Left ventricle myocardium superior (tissue), 1 donor: Measurements from ENCODE around the gene DDX24. TPM values are rescaled to one million over a fixed set of nuclear protein-coding genes. Genes with fewer than 3 reads are reported as not detected.
"Not testable (repeated sequence)": the region's sequence is repeated elsewhere in the genome, so short reads cannot be mapped to it uniquely, and the experiment has no call there.

Source experiments
- ATAC-seq: fragments of 200-7000 bp; cut with Tn5 transposase; one replicate; pipeline ENCODE4 v1.9.1; 2020; ENCODE audit warnings: mild to moderate bottlenecking, moderate library complexity
- DNase-seq: peaks from one replicate; pipeline ENCODE4 v3.0.0-alpha.2; 2020
- intact Hi-C: fragments of 100-400 bp; cut with micrococcal nuclease; formaldehyde crosslinking; loops from one replicate; pipeline ENCODE4 v1.11.0; 2022
- total RNA-seq: library from RNA; stranded (reverse); fragmentation: NEBNext Ultra II Directional; extraction: Animal tissue kit (Norgen Biotek cat#: 25700); gene quantifications from one replicate; pipeline ENCODE4 v1.2.1, GENCODE V29; 2021
- donor health status: DM: no; HTN: yes; CAD: no; lungs with severe emphysema.

DDX24 gene
- total RNA-seq, 1 donor from 2014 or later, result 198 TPM

DNA sequence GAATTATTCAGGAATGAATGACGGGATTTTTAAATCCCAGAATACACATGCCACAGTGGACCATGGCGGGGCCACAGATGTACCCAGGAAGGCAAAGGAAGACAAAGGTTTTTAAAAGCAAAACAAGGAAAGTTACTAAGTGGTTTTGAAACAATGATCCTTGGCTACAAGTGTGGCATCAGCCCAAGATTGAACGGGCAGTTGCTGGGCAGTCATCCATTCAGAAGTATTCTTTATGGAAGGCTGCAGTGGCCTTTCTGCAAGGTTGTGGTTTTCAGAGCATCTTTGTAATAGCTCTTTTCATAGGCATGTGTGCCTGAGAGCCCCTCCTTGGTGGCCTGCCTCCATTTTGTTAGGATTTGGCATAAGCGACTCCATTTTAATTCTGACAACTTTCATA lies 16.1 kb upstream of the DDX24 start:
- no peak for DNase-seq
- ATAC-seq, result no peak
- intact Hi-C loops, result no loop called here

GRCh38 chr14:94093418-94093817 lies 12.4 kb upstream of the DDX24 start:
- ATAC-seq (no peak), DNase-seq (no peak)
- intact Hi-C loops, result no loop called here

DNA sequence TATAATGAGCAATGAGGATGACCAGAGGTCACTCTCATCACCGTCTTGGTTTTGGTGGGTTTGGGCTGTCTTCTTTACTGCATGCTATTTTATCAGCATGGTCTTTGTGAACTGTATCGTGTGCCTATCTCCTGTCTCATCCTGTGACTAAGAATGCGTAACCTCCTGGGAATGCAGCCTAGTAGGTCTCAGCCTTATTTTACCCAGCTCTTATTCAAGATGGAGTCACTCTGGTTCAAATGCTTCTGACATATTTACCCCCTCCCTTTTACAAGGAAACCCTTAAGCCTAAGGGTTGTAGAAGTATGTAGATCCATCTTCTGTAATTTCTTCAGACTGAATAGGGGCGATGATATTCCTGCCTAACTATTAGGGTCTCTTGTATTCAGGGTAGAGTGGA lies 8.5 kb upstream of the DDX24 start:
- intact Hi-C loops, result no loop called here
- no peak for ATAC-seq
- no peak for DNase-seq

DNA sequence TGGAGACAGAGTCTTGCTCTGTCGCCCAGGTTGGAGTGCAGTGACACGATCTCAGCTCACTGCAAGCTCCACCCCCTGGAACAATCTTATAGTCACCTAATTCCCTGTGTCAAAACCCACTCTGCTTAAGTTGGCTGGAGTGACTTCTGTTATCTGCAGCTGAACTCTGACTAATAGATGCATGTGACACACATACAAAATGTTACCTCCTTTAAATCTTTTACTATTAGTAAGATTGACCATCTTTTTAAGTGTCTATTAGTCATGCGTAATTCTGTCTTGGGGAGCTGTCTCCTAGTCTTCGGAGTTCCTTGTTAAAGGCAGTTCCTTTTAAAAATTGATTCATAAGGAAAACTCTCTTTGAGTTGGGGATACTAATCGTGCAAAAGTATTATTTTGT lies 7.5 kb upstream of the DDX24 start:
- no peak for ATAC-seq
- intact Hi-C loops, result no loop called here
- DNase-seq, result no peak

DNA sequence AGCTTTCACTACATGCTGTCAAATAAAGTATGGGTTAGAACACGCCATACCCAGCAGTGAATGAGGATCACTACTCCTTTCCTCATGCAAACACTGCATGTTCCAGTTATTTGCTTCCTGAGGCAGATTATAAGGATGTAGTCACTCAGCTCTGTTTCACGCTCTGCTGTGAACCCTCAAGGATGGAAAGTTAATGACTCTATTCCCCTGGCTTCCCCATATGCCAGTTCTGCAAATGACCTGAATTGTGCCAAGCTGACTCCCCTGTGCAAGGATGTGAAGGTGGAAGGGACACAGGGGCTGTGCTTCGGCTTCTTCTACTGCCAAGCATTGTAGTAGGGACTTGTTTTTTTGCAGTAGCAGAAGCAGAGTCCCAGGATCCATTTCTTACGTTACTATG lies 6.9 kb upstream of the DDX24 start:
- intact Hi-C loops, result no loop called here
- ATAC-seq (no peak), DNase-seq (no peak)

GRCh38 chr14:94081386-94081820 lies 401 bp upstream of the DDX24 start:
- DNase-seq, result no peak
- ATAC-seq, result peak; percentile 5
- intact Hi-C loops, result no loop called here

GRCh38 chr14:94079891-94080620 lies 946 bp downstream of the DDX24 start:
- intact Hi-C loops, result no loop called here
- ATAC-seq (no peak), DNase-seq (no peak)

GRCh38 chr14:94077823-94078222 lies 3.2 kb downstream of the DDX24 start:
- ATAC-seq (no peak), DNase-seq (no peak)
- intact Hi-C loops, result no loop called here

DNA sequence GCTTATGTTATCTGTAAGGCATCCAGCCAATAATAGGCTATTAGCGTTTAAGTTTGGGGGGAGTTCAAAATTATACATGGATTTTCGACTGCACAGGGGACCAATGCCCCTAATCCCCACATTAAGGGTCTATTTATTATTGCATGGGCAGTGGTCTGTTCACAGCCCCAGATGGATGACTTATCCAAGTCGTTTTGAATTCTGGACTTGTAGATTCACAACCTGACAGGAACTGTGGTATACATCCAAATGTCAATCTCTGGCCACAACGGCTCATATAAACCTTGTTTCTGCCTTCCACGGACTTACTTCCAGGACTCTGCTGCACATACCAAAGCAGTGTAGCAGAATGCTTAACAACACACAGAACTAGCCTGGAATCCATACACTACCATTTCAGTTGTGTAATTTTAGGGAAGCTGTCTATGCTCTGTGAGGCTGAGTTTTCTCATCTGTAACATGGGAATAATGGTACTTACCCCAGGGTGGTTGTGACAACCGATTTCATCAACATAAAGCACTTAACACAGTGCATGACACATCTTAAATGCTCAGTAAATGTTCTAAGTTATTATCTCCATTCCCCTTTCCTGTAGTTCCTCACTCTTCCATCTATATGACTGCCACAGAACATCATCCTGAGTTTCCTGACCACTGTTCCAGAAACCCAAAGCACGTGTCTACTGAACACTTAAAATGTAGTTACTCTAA lies 3.7 kb downstream of the DDX24 start:
- no peak for DNase-seq
- no peak for ATAC-seq
- intact Hi-C loops, result no loop called here

DNA sequence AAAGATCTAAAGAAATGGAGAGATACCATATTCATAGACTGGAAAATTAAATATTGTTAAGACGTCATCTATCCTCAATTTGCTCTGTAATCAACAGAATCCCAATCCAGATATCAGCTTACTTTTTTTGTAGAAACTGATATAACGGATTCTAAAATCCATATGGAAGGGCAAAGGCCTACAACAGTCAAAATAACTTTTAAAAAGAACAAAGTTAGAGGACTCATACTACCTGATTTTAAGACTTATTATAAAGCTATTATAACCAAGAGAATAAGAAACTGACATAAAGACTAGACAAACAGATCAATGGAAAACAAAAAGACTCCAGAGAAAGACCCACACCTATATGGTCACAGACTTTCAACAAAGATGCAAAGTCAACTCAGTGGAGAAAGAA lies 6.0 kb downstream of the DDX24 start:
- DNase-seq, result no peak
- intact Hi-C loops, result no loop called here
- ATAC-seq, result no peak

GRCh38 chr14:94074534-94074933 lies 6.5 kb downstream of the DDX24 start:
- intact Hi-C loops, result no loop called here
- DNase-seq, result no peak
- ATAC-seq, result no peak

- DNase-seq, intact Hi-C loops, ATAC-seq: not testable (repeated sequence)
Observed at GRCh38 chr14:94072076-94072475, 8.9 kb downstream of the DDX24 start.

DNA sequence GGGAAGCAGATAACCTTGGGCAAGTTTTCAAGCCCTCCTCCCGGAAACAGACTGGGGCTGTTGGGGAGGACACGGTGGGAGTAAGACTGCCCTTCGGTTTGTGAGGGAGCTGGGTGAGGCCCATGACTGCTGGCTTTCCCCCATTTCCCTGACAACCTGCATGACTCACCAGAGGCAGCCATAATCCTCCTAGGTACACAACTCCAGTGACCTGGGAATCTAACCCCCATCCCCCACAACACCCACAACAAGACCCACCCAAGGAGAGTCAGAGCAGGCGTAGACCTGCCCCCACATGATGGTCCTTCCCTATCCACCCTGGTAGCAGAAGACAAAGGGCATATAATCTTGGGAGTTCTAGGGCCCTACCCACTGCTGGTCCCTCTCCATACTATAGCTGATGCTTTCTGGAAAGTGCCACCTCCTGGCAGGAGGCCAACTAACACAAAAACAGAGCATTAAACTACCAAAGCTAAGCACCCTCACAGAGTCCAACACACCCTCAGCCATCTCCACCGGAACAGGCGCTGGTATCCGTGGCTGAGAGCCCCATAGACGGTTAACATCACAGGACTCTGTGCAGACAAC lies 14.8 kb downstream of the DDX24 start:
- DNase-seq (no peak), ATAC-seq (peak; percentile 30)
- intact Hi-C loops, result no loop called here

- intact Hi-C loops, result no loop called here
- DNase-seq (no peak), ATAC-seq (no peak)
Observed at GRCh38 chr14:94062344-94062940, 18.6 kb downstream of the DDX24 start.

- ATAC-seq (no peak), DNase-seq (no peak)
- intact Hi-C loops, result no loop called here
Observed at GRCh38 chr14:94059998-94060397, 21.0 kb downstream of the DDX24 start.

- intact Hi-C loops, result no loop called here
- DNase-seq (no peak), ATAC-seq (no peak)
Observed at GRCh38 chr14:94058674-94059138, 22.3 kb downstream of the DDX24 start.

DNA sequence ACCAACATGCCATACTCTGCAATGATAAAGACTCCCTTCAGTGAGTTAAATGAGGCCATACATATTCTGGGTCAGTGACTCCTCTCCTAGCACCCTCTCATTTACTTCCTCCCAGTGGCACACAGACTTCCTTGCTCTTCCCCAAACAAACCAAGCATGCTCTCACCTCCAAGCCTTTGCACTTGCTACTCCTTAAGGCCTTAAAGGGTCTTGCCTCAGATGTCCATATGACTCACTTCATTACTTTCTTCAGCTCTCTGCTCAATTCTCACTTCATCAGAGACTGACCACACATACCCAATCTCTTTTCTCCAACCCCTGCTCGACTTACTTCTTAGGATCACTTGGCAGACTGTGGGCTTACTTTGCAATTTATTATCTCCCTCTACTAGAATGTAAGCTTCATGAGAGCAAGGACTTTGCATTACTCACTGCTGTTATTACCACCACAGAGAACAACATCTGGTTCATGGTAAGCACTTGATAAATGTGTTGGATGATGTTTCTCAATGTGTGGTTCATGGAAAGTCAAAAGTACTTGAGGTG lies 22.8 kb downstream of the DDX24 start:
- intact Hi-C loops, result no loop called here
- ATAC-seq (no peak), DNase-seq (no peak)

GRCh38 chr14:94056579-94057308 lies 24.3 kb downstream of the DDX24 start:
- no peak for ATAC-seq
- intact Hi-C loops, result no loop called here
- DNase-seq, result no peak

DNA sequence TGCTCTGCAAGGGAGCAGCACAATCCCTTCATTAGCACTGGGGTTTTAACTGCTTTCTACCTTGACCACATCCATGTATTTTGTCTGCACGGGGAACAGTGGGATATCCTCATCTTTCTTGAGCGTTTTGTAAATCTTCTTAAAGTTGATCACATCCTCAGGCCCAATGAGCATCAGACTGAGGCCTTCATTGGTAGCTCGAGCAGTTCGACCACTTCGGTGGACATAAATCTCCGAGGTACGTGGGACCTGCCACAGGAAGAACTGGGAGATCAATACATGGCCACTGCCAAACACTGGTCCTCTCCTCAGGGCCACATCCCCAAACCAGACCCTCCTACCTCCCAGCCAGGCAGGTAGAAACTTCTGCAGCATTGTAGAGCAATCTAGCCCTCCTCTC lies 26.1 kb downstream of the DDX24 start:
- no peak for DNase-seq
- intact Hi-C loops, result no loop called here
- ATAC-seq, result no peak
